Activated T-cell treated with anti-CD3 and anti-CD28 coated beads, Interleukin-2, amount 50 U/mL, for 72 hours (primary cell): ENCODE results near the gene YAF2. TPM values are rescaled to one million over a fixed set of nuclear protein-coding genes. Genes with fewer than 3 reads are reported as not detected.
"Not testable (repeated sequence)": the region's sequence is repeated elsewhere in the genome, so short reads cannot be mapped to it uniquely, and the experiment has no call there.

Experiments
- ATAC-seq, 2 donors: fragments of 150-1000 bp; cut with Tn5 transposase; replicated peaks in 1 of 2; 2 replicates each; pipeline ENCODE4 v1.10.0; 2021; ENCODE audit warnings: moderate library complexity in 2 of 2, mild to moderate bottlenecking in 1 of 2
- DNase-seq, 2 donors: peaks; one replicate each; pipeline ENCODE4 v3.0.0; 2021 to 2022; ENCODE audit warnings: mixed read lengths in 1 of 2
- H3K27ac Mint-ChIP-seq: one replicate; pipeline ENCODE4 v1.8.0; 2022; ENCODE audit warnings: mild to moderate bottlenecking, moderate library complexity, mixed read lengths
- H3K27me3 Mint-ChIP-seq: one replicate; pipeline ENCODE4 v1.8.0; 2022; ENCODE audit warnings: low read depth, mixed read lengths
- H3K36me3 Mint-ChIP-seq, 2 donors: one replicate each; pipeline ENCODE4 v1.8.0; 2022; ENCODE audit warnings: mixed read lengths in 2 of 2, mild to moderate bottlenecking in 1 of 2; ENCODE audit not compliant: insufficient read depth in 2 of 2
- H3K4me1 Mint-ChIP-seq: one replicate; pipeline ENCODE4 v1.8.0; 2022; ENCODE audit warnings: low read depth, mixed read lengths
- H3K4me3 Mint-ChIP-seq, 2 donors: one replicate each; pipeline ENCODE4 v1.8.0; 2022; ENCODE audit warnings: mild to moderate bottlenecking in 2 of 2, mixed read lengths in 2 of 2, moderate library complexity in 2 of 2
- H3K9me3 Mint-ChIP-seq, 2 donors: one replicate each; pipeline ENCODE4 v1.8.0; 2022; ENCODE audit warnings: mixed read lengths in 2 of 2
- total RNA-seq, 2 donors: library from RNA; stranded (reverse); gene quantifications; one replicate each; pipeline ENCODE4 v1.2.3, GENCODE V29; 2022

Gene YAF2
- total RNA-seq, 2 donors from 2014 or later, result 71.8 to 77.2 TPM

GRCh38 chr12:42208574-42208973, 29.5 kb downstream of the YAF2 start:
- peaks cover 2 to 13% of the 10 kb centered on the region in 2 donors for H3K36me3 Mint-ChIP-seq
- no peak overlapping the region for H3K4me3 Mint-ChIP-seq
- no peak overlapping the region for H3K27ac Mint-ChIP-seq
- no peaks in the 10 kb centered on the region for H3K27me3 Mint-ChIP-seq
- H3K4me1 Mint-ChIP-seq, result no peaks in the 10 kb centered on the region
- ATAC-seq (no peak), DNase-seq (no peak)
- no peaks in the 10 kb centered on the region for H3K9me3 Mint-ChIP-seq

- Mint-ChIP-seq H3K9me3 (no peaks in the 10 kb centered on the region), H3K27me3 (no peaks in the 10 kb centered on the region), H3K4me1 (peaks cover 4% of the 10 kb centered on the region), H3K27ac (no peak overlapping the region), H3K36me3 (peaks cover 2 to 17% of the 10 kb centered on the region in 2 donors), H3K4me3 (no peak overlapping the region)
- no peak for ATAC-seq
- no peak for DNase-seq
Observed at GRCh38 chr12:42204819-42205218, 33.2 kb downstream of the YAF2 start.

DNA sequence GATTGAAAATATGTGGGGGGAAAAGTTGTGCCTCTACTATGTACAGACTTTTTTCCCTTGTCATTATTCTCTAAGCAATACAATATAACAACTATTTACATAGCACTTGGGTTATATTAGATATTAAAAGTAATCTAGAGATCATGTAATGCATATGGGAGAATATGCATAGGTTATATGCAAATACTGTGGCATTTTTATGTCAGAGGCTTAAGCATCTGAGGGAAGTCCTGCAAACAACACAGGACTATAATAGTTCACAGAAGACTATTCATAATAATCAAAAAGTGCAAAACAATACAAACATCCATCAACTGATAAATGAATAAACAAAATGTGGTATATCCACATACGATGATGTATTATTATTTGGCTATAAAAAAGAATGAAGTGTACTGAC, 33.7 kb downstream of the YAF2 start:
- no peak overlapping the region for H3K4me3 Mint-ChIP-seq
- H3K36me3 Mint-ChIP-seq, result peaks cover 2 to 17% of the 10 kb centered on the region in 2 donors
- no peak overlapping the region for H3K27ac Mint-ChIP-seq
- DNase-seq, result no peak
- H3K4me1 Mint-ChIP-seq, result peaks cover 4% of the 10 kb centered on the region
- no peaks in the 10 kb centered on the region for H3K27me3 Mint-ChIP-seq
- H3K9me3 Mint-ChIP-seq, result no peaks in the 10 kb centered on the region
- ATAC-seq, result no peak

GRCh38 chr12:42201063-42201462, 37.0 kb downstream of the YAF2 start:
- ATAC-seq (no peak), DNase-seq (no peak)
- Mint-ChIP-seq H3K27ac (no peak overlapping the region), H3K4me1 (peaks cover 4% of the 10 kb centered on the region), H3K36me3 (peaks cover 2 to 12% of the 10 kb centered on the region in 2 donors), H3K27me3 (no peaks in the 10 kb centered on the region), H3K9me3 (no peaks in the 10 kb centered on the region), H3K4me3 (no peak overlapping the region)

GRCh38 chr12:42199007-42199406, 39.0 kb downstream of the YAF2 start:
- Mint-ChIP-seq H3K4me3 (no peak overlapping the region), H3K36me3 (peaks cover 0 to 14% of the 10 kb centered on the region in 2 donors), H3K4me1 (peaks cover 4% of the 10 kb centered on the region), H3K27me3 (no peaks in the 10 kb centered on the region), H3K9me3 (no peaks in the 10 kb centered on the region), H3K27ac (no peak overlapping the region)
- DNase-seq (no peak), ATAC-seq (no peak)

GRCh38 chr12:42196723-42197603, 41.1 kb downstream of the YAF2 start:
- peaks cover 4% of the 10 kb centered on the region for H3K4me1 Mint-ChIP-seq
- no peaks in the 10 kb centered on the region for H3K9me3 Mint-ChIP-seq
- H3K4me3 Mint-ChIP-seq, result no peak overlapping the region
- H3K27ac Mint-ChIP-seq, result no peak overlapping the region
- peaks cover 2 to 9% of the 10 kb centered on the region in 2 donors for H3K36me3 Mint-ChIP-seq
- ATAC-seq, result no peak
- no peak for DNase-seq
- no peaks in the 10 kb centered on the region for H3K27me3 Mint-ChIP-seq

DNA sequence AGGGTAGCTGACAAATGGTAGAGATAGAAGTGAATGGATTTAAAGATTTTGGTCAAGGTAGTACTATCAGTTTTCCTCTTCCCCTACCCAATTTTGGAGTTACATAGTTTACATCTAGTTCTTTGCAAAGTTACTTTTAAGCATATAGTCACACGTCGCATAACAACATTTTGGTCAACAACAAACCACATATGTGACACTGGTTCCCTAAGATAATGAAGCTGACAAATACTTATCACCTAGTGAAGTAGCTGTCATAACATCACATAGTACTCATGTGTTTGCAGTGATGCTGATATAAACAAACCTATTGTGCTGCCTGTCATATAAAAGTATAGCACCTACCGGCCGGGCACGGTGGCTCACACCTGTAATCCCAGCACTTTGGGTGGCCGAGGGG, 45.4 kb downstream of the YAF2 start:
- Mint-ChIP-seq H3K27ac (no peak overlapping the region), H3K4me1 (no peaks in the 10 kb centered on the region), H3K36me3 (peaks cover 4 to 5% of the 10 kb centered on the region in 2 donors), H3K27me3 (no peaks in the 10 kb centered on the region), H3K9me3 (no peaks in the 10 kb centered on the region), H3K4me3 (no peak overlapping the region)
- DNase-seq (no peak), ATAC-seq (no peak)

GRCh38 chr12:42192258-42192657, 45.8 kb downstream of the YAF2 start:
- H3K27me3 Mint-ChIP-seq, result no peaks in the 10 kb centered on the region
- ATAC-seq, result no peak
- no peaks in the 10 kb centered on the region for H3K9me3 Mint-ChIP-seq
- H3K27ac Mint-ChIP-seq, result no peak overlapping the region
- DNase-seq, result no peak
- no peak overlapping the region for H3K4me3 Mint-ChIP-seq
- peaks cover 4 to 5% of the 10 kb centered on the region in 2 donors for H3K36me3 Mint-ChIP-seq
- no peaks in the 10 kb centered on the region for H3K4me1 Mint-ChIP-seq

DNA sequence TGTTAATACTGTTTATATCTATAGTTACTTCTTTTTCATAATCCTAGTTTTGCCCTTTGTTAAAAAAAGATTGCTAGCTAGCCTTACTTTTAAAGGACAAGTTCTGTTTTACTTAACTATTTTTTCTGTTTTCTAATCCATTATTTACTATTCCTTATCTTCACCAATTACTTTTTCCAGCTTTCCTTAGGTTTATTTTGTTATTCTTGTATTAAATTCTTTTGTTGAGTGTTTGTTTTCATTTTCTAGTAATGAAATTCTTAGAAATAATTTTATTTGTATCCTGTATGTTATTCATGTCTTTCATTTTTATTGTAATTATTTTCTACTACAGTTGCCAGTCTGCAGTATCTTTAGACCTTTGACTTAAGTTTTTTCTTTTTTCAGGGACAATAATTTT, 47.7 kb downstream of the YAF2 start:
- Mint-ChIP-seq H3K36me3 (peaks cover 2 to 4% of the 10 kb centered on the region in 2 donors), H3K27me3 (no peaks in the 10 kb centered on the region), H3K27ac (no peak overlapping the region)

GRCh38 chr12:42188275-42188674, 49.8 kb downstream of the YAF2 start:
- H3K4me3 Mint-ChIP-seq, H3K9me3 Mint-ChIP-seq, ATAC-seq, H3K36me3 Mint-ChIP-seq, H3K27ac Mint-ChIP-seq, H3K27me3 Mint-ChIP-seq, DNase-seq, H3K4me1 Mint-ChIP-seq: not testable (repeated sequence)

More for the DNA sequence above, 47.7 kb downstream of the YAF2 start:
- ATAC-seq, result no peak
- Mint-ChIP-seq H3K9me3 (no peaks in the 10 kb centered on the region), H3K4me3 (no peak overlapping the region), H3K4me1 (no peaks in the 10 kb centered on the region)
- no peak for DNase-seq

DNA sequence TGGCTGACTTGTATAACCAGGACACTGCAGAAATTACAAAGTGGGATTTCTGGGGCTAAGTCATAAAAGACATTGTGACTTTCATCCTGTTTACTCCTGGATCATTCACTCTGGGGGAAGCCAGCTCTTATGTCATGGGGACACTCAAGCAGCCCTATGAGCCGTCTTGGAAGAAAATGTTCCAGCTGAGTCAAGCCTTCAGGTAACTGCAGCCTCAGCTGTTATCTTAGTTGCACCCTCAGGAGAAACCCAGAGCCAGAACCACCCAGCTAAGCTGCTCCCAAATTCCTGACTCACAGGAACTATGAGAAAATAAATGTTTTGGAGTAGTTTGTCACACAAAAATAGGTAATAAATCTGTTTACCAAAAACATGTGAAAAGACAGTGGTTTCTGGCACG, 50.2 kb downstream of the YAF2 start:
- H3K36me3 Mint-ChIP-seq, result peaks cover 6 to 10% of the 10 kb centered on the region in 2 donors
- no peak for DNase-seq
- no peaks in the 10 kb centered on the region for H3K27me3 Mint-ChIP-seq
- ATAC-seq, result no peak
- no peak overlapping the region for H3K4me3 Mint-ChIP-seq
- H3K9me3 Mint-ChIP-seq, result peaks cover 2% of the 10 kb centered on the region in 2 donors
- no peak overlapping the region for H3K27ac Mint-ChIP-seq
- H3K4me1 Mint-ChIP-seq, result peaks cover 7% of the 10 kb centered on the region

GRCh38 chr12:42186793-42187192, 51.3 kb downstream of the YAF2 start:
- H3K27me3 Mint-ChIP-seq, result no peaks in the 10 kb centered on the region
- peaks cover 2% of the 10 kb centered on the region in 2 donors for H3K9me3 Mint-ChIP-seq
- no peak for ATAC-seq

DNA sequence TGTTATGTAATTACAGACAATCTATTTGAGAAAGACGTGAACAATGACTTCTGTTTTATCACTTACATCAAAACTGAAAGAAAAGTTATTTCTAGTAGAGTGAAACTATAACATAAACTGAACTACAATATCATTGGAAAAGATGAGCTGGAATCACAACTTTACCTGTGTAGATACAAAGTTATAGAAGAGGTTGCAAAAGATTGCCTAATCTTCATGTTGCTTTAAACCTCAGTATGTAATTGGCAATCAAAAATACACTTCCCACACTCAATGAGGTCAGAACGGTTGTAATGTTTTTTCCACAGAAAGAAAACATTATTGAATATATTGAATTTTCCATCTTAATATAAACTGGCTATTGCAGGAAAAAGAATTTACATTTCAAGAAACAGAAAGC, 55.7 kb downstream of the YAF2 start:
- Mint-ChIP-seq H3K27me3 (no peaks in the 10 kb centered on the region), H3K36me3 (peaks cover 2 to 16% of the 10 kb centered on the region in 2 donors), H3K9me3 (peaks cover 2 to 4% of the 10 kb centered on the region in 2 donors), H3K4me3 (peak overlapping the region in 1 of 2 donors; percentile 10), H3K27ac (peak overlapping the region; percentile 47), H3K4me1 (peaks cover 21% of the 10 kb centered on the region)
- DNase-seq, result no peak
- no peak for ATAC-seq

More at GRCh38 chr12:42186793-42187192, 51.3 kb downstream of the YAF2 start:
- H3K4me1 Mint-ChIP-seq, result peaks cover 16% of the 10 kb centered on the region
- no peak overlapping the region for H3K27ac Mint-ChIP-seq
- H3K36me3 Mint-ChIP-seq, result peaks cover 4 to 12% of the 10 kb centered on the region in 2 donors
- H3K4me3 Mint-ChIP-seq, result no peak overlapping the region
- DNase-seq, result no peak
